Loucy (cell line): Measurements from ENCODE around the gene FMO5.

Experiments
- CTCF ChIP-seq: fragments of 200-600 bp; sonication (generic); conservative IDR thresholded peaks from 2 replicates; pipeline ENCODE4 v1.5.1; 2014; ENCODE audit warnings: mild to moderate bottlenecking, antibody characterized with exemption, low read length
- EZH2phosphoT487 ChIP-seq: fragments of 200-600 bp; IDR thresholded peaks from 2 replicates; pipeline ENCODE4 v1.6.1; 2018; ENCODE audit warnings: antibody characterized with exemption, mild to moderate bottlenecking, moderate library complexity, borderline replicate concordance

- no peak for TF ChIP-seq CTCF
- no peak for TF ChIP-seq EZH2phosphoT487
Observed at GRCh38 chr1:147260956-147261355, 35.8 kb upstream of the FMO5 start.
